Stomach (tissue), 4 donors: ENCODE results near the gene VCPKMT.

Source experiments
- CTCF ChIP-seq, 7 experiments: fragments of 450-650 bp in 4 of 7; fragments of 200-600 bp in 3 of 7; sonication (generic) in 3 of 7; IDR thresholded peaks; one replicate each; pipeline ENCODE4 v1.5.1; 2016 to 2019; ENCODE audit warnings: antibody characterized with exemption in 7 of 7, control low read depth in 2 of 7, mild to moderate bottlenecking in 1 of 7
- POLR2A ChIP-seq, 4 donors: fragments of 450-650 bp; IDR thresholded peaks; one replicate each; pipeline ENCODE4 v1.6.1; 2016; ENCODE audit warnings: antibody characterized with exemption in 4 of 4, control low read depth in 2 of 4, mild to moderate bottlenecking in 1 of 4, moderate library complexity in 1 of 4

GRCh38 chr14:50089208-50089607, 27.2 kb downstream of the VCPKMT start:
- TF ChIP-seq CTCF (IDR thresholded peaks at IDR 0.05): no peak
- no peak for TF ChIP-seq POLR2A (IDR thresholded peaks at IDR 0.05)
